Measurements from ENCODE around the gene LRP3. TPM values are rescaled to one million over a fixed set of nuclear protein-coding genes. Genes with fewer than 3 reads are reported as not detected.

Gene LRP3
- total RNA-seq, 2 donors from 2014 or later = 16.3 to 22.2 TPM

DNA sequence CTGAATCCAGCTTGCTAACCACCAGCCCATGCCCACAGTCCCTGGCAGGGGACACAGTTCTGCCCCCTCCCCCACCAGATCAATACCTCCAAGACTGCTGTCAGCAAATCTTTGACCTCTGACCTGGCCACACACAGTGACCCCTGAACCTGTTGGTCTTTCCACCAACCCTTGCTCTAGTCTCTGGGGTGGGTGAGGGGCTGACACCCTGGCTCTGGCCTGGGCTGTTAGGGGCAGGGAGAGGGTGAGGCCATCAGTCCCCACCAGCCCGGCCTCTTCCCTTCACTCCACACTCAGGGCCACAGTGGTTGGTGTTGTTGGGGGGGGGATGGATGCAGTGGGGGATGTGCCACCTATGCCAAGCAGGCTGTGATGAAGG is 53.3 kb downstream of the LRP3 start:
- H3K36me3 ChIP-seq = no peaks in the 10 kb centered on the region
- DNase-seq (ENCODE audit: low spot score) = no peak
- H3K27me3 ChIP-seq = no peaks in the 10 kb centered on the region
- H3K4me1 ChIP-seq = no peaks in the 10 kb centered on the region
- TF ChIP-seq, protein P1, sequence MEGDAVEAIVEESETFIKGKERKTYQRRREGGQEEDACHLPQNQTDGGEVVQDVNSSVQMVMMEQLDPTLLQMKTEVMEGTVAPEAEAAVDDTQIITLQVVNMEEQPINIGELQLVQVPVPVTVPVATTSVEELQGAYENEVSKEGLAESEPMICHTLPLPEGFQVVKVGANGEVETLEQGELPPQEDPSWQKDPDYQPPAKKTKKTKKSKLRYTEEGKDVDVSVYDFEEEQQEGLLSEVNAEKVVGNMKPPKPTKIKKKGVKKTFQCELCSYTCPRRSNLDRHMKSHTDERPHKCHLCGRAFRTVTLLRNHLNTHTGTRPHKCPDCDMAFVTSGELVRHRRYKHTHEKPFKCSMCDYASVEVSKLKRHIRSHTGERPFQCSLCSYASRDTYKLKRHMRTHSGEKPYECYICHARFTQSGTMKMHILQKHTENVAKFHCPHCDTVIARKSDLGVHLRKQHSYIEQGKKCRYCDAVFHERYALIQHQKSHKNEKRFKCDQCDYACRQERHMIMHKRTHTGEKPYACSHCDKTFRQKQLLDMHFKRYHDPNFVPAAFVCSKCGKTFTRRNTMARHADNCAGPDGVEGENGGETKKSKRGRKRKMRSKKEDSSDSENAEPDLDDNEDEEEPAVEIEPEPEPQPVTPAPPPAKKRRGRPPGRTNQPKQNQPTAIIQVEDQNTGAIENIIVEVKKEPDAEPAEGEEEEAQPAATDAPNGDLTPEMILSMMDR (IDR thresholded peaks at IDR 0.05) = no peak
- no peak overlapping the region for H3K27ac ChIP-seq
- H3K4me3 ChIP-seq = no peak overlapping the region
- peaks cover 6 to 7% of the 10 kb centered on the region in 2 donors for H3K9me3 ChIP-seq

DNA sequence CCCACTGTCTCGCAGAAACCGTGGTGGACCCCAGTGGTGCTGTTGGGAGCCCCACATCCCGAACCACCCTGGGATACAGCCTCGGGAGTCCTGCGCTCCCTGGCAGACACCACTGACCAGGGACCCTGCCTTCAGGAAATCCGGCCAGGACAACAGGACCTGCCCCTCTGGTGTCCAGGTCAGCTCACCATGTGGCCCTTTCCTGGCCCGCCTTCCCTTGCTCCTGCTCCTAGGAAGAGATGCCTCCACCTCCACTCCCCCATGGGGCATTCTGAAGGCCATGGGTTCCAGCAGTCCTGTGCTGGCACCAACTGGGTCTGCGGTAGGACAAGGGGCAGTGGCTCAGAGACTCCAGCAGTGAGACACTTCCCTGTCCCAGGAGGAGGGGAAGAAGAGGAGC is 54.0 kb downstream of the LRP3 start:
- no peak overlapping the region for H3K27ac ChIP-seq
- peaks cover 6 to 7% of the 10 kb centered on the region in 2 donors for H3K9me3 ChIP-seq
- TF ChIP-seq, protein P1 (IDR thresholded peaks at IDR 0.05) = no peak
- no peaks in the 10 kb centered on the region for H3K27me3 ChIP-seq
- H3K4me1 ChIP-seq = no peaks in the 10 kb centered on the region
- H3K4me3 ChIP-seq = no peak overlapping the region
- no peaks in the 10 kb centered on the region for H3K36me3 ChIP-seq
- no peak for DNase-seq (ENCODE audit: low spot score)

DNA sequence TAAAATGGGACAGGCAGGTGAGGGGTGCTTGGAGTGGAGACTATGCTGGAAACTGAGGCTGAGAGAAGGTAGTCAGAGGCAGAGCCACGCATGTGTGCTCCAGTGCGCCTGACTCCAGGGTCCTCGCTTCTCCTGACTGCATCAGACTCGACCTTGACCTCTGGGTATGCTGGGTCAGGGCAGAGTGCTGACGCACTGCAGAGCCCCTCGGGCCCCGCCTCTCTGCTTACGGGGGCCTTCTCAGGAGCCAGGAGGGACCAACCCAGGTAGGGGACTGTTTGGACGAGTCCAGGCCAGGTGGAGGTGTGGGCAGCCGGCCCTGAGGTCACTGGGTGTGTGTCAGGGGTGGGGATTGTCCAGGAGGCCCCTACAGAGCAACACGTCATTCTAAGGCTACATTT is 54.4 kb downstream of the LRP3 start:
- H3K27ac ChIP-seq = no peak overlapping the region
- H3K27me3 ChIP-seq = no peaks in the 10 kb centered on the region
- H3K4me3 ChIP-seq = no peak overlapping the region
- peaks cover 6 to 7% of the 10 kb centered on the region in 2 donors for H3K9me3 ChIP-seq
- H3K4me1 ChIP-seq = no peaks in the 10 kb centered on the region
- TF ChIP-seq, protein P1 (IDR thresholded peaks at IDR 0.05) = no peak
- no peaks in the 10 kb centered on the region for H3K36me3 ChIP-seq
- DNase-seq (ENCODE audit: low spot score) = no peak

DNA sequence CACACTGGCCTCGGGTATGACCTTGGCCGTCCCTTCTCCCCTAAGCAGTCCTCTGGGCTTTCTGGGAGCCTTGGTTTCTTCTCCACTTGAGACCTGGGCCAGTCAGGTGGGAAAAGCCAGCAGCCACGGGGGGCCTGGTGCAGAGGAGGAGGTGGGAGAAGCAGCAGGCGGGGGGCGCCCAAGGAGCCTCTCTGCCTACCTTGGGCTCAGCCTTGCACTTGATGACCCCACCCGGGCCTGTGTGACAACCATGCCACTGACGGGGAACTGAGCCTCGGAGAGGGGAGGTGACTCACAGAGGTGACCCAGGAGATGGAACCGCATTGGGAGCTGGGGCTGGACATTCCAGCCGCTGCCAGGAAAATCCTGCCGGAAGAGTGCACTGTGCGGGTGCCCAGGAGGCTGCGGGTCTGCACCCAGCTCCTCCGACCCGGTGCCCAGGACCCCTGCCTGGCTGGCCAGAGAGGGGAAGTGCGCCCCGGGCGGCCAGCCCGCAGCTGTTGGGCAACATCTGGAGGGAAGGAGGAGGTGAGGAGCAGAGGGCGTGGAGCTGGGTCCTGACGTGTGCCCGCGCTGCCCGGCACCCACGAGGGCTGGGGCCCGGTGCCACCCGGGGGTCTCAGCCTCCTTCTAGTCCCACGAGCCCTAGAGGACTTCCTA is 55.0 kb downstream of the LRP3 start:
- H3K36me3 ChIP-seq = no peaks in the 10 kb centered on the region
- no peak for DNase-seq (ENCODE audit: low spot score)
- H3K9me3 ChIP-seq = peaks cover 6 to 7% of the 10 kb centered on the region in 2 donors
- no peaks in the 10 kb centered on the region for H3K27me3 ChIP-seq
- H3K4me3 ChIP-seq = no peak overlapping the region
- H3K27ac ChIP-seq = no peak overlapping the region
- TF ChIP-seq, protein P1 (IDR thresholded peaks at IDR 0.05) = no peak
- no peaks in the 10 kb centered on the region for H3K4me1 ChIP-seq

DNA sequence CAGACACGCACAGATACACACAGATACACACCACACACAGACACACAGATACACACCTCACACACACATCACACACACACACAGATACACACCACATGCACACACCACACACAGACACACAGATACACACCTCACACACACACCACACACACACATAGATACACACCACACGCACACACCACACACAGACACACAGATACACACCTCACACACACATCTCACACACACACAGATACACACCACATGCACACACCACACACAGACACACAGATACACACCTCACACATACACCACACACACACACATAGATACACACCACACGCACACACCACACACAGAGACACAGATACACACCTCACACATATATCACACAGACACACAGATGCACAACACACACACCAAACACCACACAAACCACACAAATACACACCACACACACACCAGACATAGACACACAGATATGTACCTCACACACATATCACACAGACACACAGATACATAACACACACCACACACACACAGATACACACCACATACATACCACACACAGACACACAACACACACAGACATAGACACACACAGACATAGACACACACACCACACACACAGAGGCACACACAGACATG is 55.7 kb downstream of the LRP3 start:
- TF ChIP-seq, protein P1 (IDR thresholded peaks at IDR 0.05) = no peak
- Histone ChIP-seq H3K36me3 (no peaks in the 10 kb centered on the region), H3K4me1 (no peaks in the 10 kb centered on the region), H3K4me3 (no peak overlapping the region), H3K9me3 (peaks cover 6 to 7% of the 10 kb centered on the region in 2 donors), H3K27ac (no peak overlapping the region), H3K27me3 (no peaks in the 10 kb centered on the region)
- no peak for DNase-seq (ENCODE audit: low spot score)
